ENCODE measurements around the gene CSRNP3. TPM values are rescaled to one million over a fixed set of nuclear protein-coding genes. Genes with fewer than 3 reads are reported as not detected.

CSRNP3 gene
- total RNA-seq, 1 donor from 2014 or later: 14.6 TPM

- DNase-seq (ENCODE audit: low spot score): no peak
- no peaks in the 10 kb centered on the region for H3K36me3 Mint-ChIP-seq (ENCODE audit: low read depth, unreplicated experiment)
- peak overlapping the region; percentile 2 for H3K27ac Mint-ChIP-seq (ENCODE audit: unreplicated experiment)
- no peaks in the 10 kb centered on the region for H3K27me3 Mint-ChIP-seq (ENCODE audit: unreplicated experiment)
- TF ChIP-seq, protein P1, sequence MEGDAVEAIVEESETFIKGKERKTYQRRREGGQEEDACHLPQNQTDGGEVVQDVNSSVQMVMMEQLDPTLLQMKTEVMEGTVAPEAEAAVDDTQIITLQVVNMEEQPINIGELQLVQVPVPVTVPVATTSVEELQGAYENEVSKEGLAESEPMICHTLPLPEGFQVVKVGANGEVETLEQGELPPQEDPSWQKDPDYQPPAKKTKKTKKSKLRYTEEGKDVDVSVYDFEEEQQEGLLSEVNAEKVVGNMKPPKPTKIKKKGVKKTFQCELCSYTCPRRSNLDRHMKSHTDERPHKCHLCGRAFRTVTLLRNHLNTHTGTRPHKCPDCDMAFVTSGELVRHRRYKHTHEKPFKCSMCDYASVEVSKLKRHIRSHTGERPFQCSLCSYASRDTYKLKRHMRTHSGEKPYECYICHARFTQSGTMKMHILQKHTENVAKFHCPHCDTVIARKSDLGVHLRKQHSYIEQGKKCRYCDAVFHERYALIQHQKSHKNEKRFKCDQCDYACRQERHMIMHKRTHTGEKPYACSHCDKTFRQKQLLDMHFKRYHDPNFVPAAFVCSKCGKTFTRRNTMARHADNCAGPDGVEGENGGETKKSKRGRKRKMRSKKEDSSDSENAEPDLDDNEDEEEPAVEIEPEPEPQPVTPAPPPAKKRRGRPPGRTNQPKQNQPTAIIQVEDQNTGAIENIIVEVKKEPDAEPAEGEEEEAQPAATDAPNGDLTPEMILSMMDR (IDR thresholded peaks at IDR 0.05; ENCODE audit: unreplicated experiment): no peak
- peaks cover 4% of the 10 kb centered on the region for H3K4me1 Mint-ChIP-seq (ENCODE audit: unreplicated experiment)
- H3K9me3 Mint-ChIP-seq (ENCODE audit: unreplicated experiment): no peaks in the 10 kb centered on the region
- H3K4me3 Mint-ChIP-seq (ENCODE audit: unreplicated experiment): no peak overlapping the region
These were observed 91.0 kb downstream of the CSRNP3 start for GRCh38 chr2:165560377-165560988.

GRCh38 chr2:165561516-165561915 lies 92.0 kb downstream of the CSRNP3 start:
- no peak overlapping the region for H3K4me3 Mint-ChIP-seq (ENCODE audit: unreplicated experiment)
- H3K36me3 Mint-ChIP-seq (ENCODE audit: low read depth, unreplicated experiment): no peaks in the 10 kb centered on the region
- H3K27me3 Mint-ChIP-seq (ENCODE audit: unreplicated experiment): no peaks in the 10 kb centered on the region
- TF ChIP-seq, protein P1 (IDR thresholded peaks at IDR 0.05; ENCODE audit: unreplicated experiment): no peak
- no peak overlapping the region for H3K27ac Mint-ChIP-seq (ENCODE audit: unreplicated experiment)
- DNase-seq (ENCODE audit: low spot score): no peak
- H3K9me3 Mint-ChIP-seq (ENCODE audit: unreplicated experiment): no peaks in the 10 kb centered on the region
- H3K4me1 Mint-ChIP-seq (ENCODE audit: unreplicated experiment): peaks cover 4% of the 10 kb centered on the region

GRCh38 chr2:165562233-165562632 lies 92.7 kb downstream of the CSRNP3 start:
- H3K4me3 Mint-ChIP-seq (ENCODE audit: unreplicated experiment): no peak overlapping the region
- TF ChIP-seq, protein P1 (IDR thresholded peaks at IDR 0.05; ENCODE audit: unreplicated experiment): no peak
- H3K27ac Mint-ChIP-seq (ENCODE audit: unreplicated experiment): no peak overlapping the region
- peaks cover 4% of the 10 kb centered on the region for H3K4me1 Mint-ChIP-seq (ENCODE audit: unreplicated experiment)
- H3K36me3 Mint-ChIP-seq (ENCODE audit: low read depth, unreplicated experiment): no peaks in the 10 kb centered on the region
- DNase-seq (ENCODE audit: low spot score): no peak
- no peaks in the 10 kb centered on the region for H3K27me3 Mint-ChIP-seq (ENCODE audit: unreplicated experiment)
- no peaks in the 10 kb centered on the region for H3K9me3 Mint-ChIP-seq (ENCODE audit: unreplicated experiment)

GRCh38 chr2:165563468-165564225 lies 94.1 kb downstream of the CSRNP3 start:
- Mint-ChIP-seq H3K36me3 (ENCODE audit: low read depth, unreplicated experiment) (no peaks in the 10 kb centered on the region), H3K4me3 (ENCODE audit: unreplicated experiment) (no peak overlapping the region), H3K4me1 (ENCODE audit: unreplicated experiment) (peaks cover 8% of the 10 kb centered on the region), H3K9me3 (ENCODE audit: unreplicated experiment) (no peaks in the 10 kb centered on the region), H3K27ac (ENCODE audit: unreplicated experiment) (no peak overlapping the region), H3K27me3 (ENCODE audit: unreplicated experiment) (no peaks in the 10 kb centered on the region)
- no peak for DNase-seq (ENCODE audit: low spot score)
- TF ChIP-seq, protein P1 (IDR thresholded peaks at IDR 0.05; ENCODE audit: unreplicated experiment): peak; percentile 23

- DNase-seq (ENCODE audit: low spot score): no peak
- H3K4me1 Mint-ChIP-seq (ENCODE audit: unreplicated experiment): peaks cover 10% of the 10 kb centered on the region
- H3K36me3 Mint-ChIP-seq (ENCODE audit: low read depth, unreplicated experiment): no peaks in the 10 kb centered on the region
- no peaks in the 10 kb centered on the region for H3K9me3 Mint-ChIP-seq (ENCODE audit: unreplicated experiment)
- TF ChIP-seq, protein P1 (IDR thresholded peaks at IDR 0.05; ENCODE audit: unreplicated experiment): no peak
- no peak overlapping the region for H3K4me3 Mint-ChIP-seq (ENCODE audit: unreplicated experiment)
- no peak overlapping the region for H3K27ac Mint-ChIP-seq (ENCODE audit: unreplicated experiment)
- no peaks in the 10 kb centered on the region for H3K27me3 Mint-ChIP-seq (ENCODE audit: unreplicated experiment)
These were observed 96.5 kb downstream of the CSRNP3 start for GRCh38 chr2:165566008-165566407.
